Peyer's patch (tissue), 4 donors: ENCODE data around the gene MASP2.

Experiments used
- CTCF ChIP-seq, 6 experiments: fragments of 450-650 bp in 4 of 6; fragments of 200-600 bp in 2 of 6; sonication (generic) in 1 of 6; IDR thresholded peaks; one replicate each; pipeline ENCODE4 v1.5.1; 2017 to 2019; ENCODE audit warnings: antibody characterized with exemption in 6 of 6, mild to moderate bottlenecking in 3 of 6, moderate library complexity in 1 of 6
- POLR2A ChIP-seq, 2 donors: fragments of 450-650 bp; IDR thresholded peaks; one replicate each; pipeline ENCODE4 v1.5.1; 2017; ENCODE audit warnings: antibody characterized with exemption in 2 of 2, mild to moderate bottlenecking in 2 of 2, moderate library complexity in 2 of 2

GRCh38 chr1:11062965-11063401, 15.9 kb upstream of the MASP2 start:
- no peak for TF ChIP-seq CTCF (IDR thresholded peaks at IDR 0.05)
- TF ChIP-seq POLR2A (IDR thresholded peaks at IDR 0.05) = no peak
